Keratinocyte (primary cell): Measurements from ENCODE around the gene SMDT1. TPM values are rescaled to one million over a fixed set of nuclear protein-coding genes. Genes with fewer than 3 reads are reported as not detected.
"Not testable (repeated sequence)": the region's sequence is repeated elsewhere in the genome, so short reads cannot be mapped to it uniquely, and the experiment has no call there.

ENCODE experiments used
- DNase-seq: peaks from one replicate; pipeline ENCODE4 v3.0.0-alpha.2; 2011; ENCODE audit warnings: low read depth, missing footprints, low spot score
- FAIRE-seq: peaks from 2 replicates; lab custom pipeline; 2011; peaks lifted over from hg19 to GRCh38; lab: Jason Lieb, UNC
- H2AFZ ChIP-seq: 2 replicates; pipeline ENCODE4 v1.6.0; 2012; ENCODE audit warnings: low read length, control low read depth, inconsistent platforms; ENCODE audit not compliant: control insufficient read depth
- H3K27ac ChIP-seq: 2 replicates; pipeline ENCODE4 v1.5.1; 2011; ENCODE audit warnings: low read length; ENCODE audit not compliant: control insufficient read depth, insufficient read depth
- H3K27me3 ChIP-seq: 3 replicates; pipeline ENCODE4 v1.6.0; 2011; ENCODE audit warnings: low read length; ENCODE audit not compliant: control insufficient read depth, insufficient read depth; ENCODE audit errors: extremely low read depth
- H3K36me3 ChIP-seq, 2 experiments: 2 replicates in 1 of 2; 3 replicates in 1 of 2; pipeline ENCODE4 v1.5.1; 2011; ENCODE audit warnings: low read length in 2 of 2, mild to moderate bottlenecking in 1 of 2; ENCODE audit not compliant: control insufficient read depth in 2 of 2, insufficient read depth in 2 of 2; ENCODE audit errors: extremely low read depth in 1 of 2
- H3K4me1 ChIP-seq: 3 replicates; pipeline ENCODE4 v1.5.1; 2011; ENCODE audit warnings: low read length; ENCODE audit not compliant: control insufficient read depth, insufficient read depth; ENCODE audit errors: extremely low read depth
- H3K4me2 ChIP-seq: 3 replicates; pipeline ENCODE4 v1.6.0; 2011; ENCODE audit warnings: low read depth, low read length; ENCODE audit not compliant: control insufficient read depth, insufficient read depth; ENCODE audit errors: extremely low read depth
- H3K4me3 ChIP-seq, 3 experiments: fragments of 200-600 bp in 1 of 3; sonication (generic) in 1 of 3; 2 replicates in 2 of 3; 3 replicates in 1 of 3; pipeline ENCODE4 v1.5.1; 2011 to 2016; ENCODE audit warnings: low read length in 3 of 3, mild to moderate bottlenecking in 3 of 3, control low read depth in 2 of 3, inconsistent platforms in 1 of 3, low read depth in 1 of 3, mixed read lengths in 1 of 3, mixed run types in 1 of 3, moderate library complexity in 1 of 3; ENCODE audit not compliant: control insufficient read depth in 2 of 3, insufficient read depth in 2 of 3; ENCODE audit errors: extremely low read depth in 1 of 3
- H3K79me2 ChIP-seq: 2 replicates; pipeline ENCODE4 v1.6.0; 2012; ENCODE audit warnings: low read length; ENCODE audit not compliant: control insufficient read depth, insufficient read depth
- H3K9ac ChIP-seq: 3 replicates; pipeline ENCODE4 v1.6.0; 2011; ENCODE audit warnings: low read length; ENCODE audit not compliant: control insufficient read depth, insufficient read depth; ENCODE audit errors: extremely low read depth
- H3K9me1 ChIP-seq: 3 replicates; pipeline ENCODE4 v1.6.0; 2011; ENCODE audit warnings: low read length; ENCODE audit not compliant: control insufficient read depth, insufficient read depth; ENCODE audit errors: extremely low read depth
- H3K9me3 ChIP-seq: 2 replicates; pipeline ENCODE4 v1.5.1; 2012; ENCODE audit warnings: low read depth, low read length; ENCODE audit not compliant: control insufficient read depth
- H4K20me1 ChIP-seq: 3 replicates; pipeline ENCODE4 v1.6.0; 2011; ENCODE audit warnings: low read length; ENCODE audit not compliant: control insufficient read depth, insufficient read depth; ENCODE audit errors: extremely low read depth
- CTCF ChIP-seq, 3 experiments: IDR thresholded peaks in 1 of 3; conservative IDR thresholded peaks in 1 of 3; optimal IDR thresholded peaks in 1 of 3; 2 replicates in 2 of 3; 3 replicates in 1 of 3; pipeline versions ENCODE3 to v1.5.1; 2011; ENCODE audit warnings: low read length in 3 of 3, mild to moderate bottlenecking in 3 of 3, moderate library complexity in 2 of 3, control low read depth in 1 of 3, inconsistent platforms in 1 of 3; ENCODE audit not compliant: insufficient read depth in 2 of 3; ENCODE audit errors: extremely low read depth in 1 of 3
- EZH2 ChIP-seq: IDR thresholded peaks from one replicate; pipeline ENCODE4 v1.6.1; 2012; ENCODE audit warnings: inconsistent platforms, mild to moderate bottlenecking, low read length, moderate library complexity
- dilution Hi-C: fragments of 300-500 bp; cut with MboI; formaldehyde crosslinking; loops from one replicate; pipeline ENCODE4 v1.7.0; 2020; ENCODE audit warnings: low sequenced_read_pairs; ENCODE audit not compliant: extremely low pct_ligation_motif_present
- polyA plus RNA-seq, 5 experiments: library from polyadenylated mRNA; depleted of rRNA in 3 of 5; stranded (reverse) in 3 of 5; stranded (forward) in 1 of 5; unstranded in 1 of 5; fragments of >200 nt; gene quantifications; 1 replicate in 1 of 5; 2 replicates in 3 of 5; 3 replicates in 1 of 5; pipeline versions ENCODE4 v1.2.1 to v1.2.3, GENCODE V29; 2011 to 2012; ENCODE audit warnings: missing spikeins in 2 of 5, low read depth in 1 of 5, low replicate concordance in 1 of 5

The SMDT1 gene
- polyA plus RNA-seq, 1 donor (not counting 4 experiments of a cell fraction or from before 2014, with no cell fraction given), result 21.6 TPM

GRCh38 chr22:42114721-42115120, 35.2 kb downstream of the SMDT1 start:
- no peaks in the 10 kb centered on the region for H3K4me1 ChIP-seq
- peak; percentile 15 to 26 (median 19) for TF ChIP-seq CTCF (optimal IDR thresholded peaks at IDR 0.05 in 1 of 3, IDR thresholded peaks at IDR 0.05 in 1 of 3, conservative IDR thresholded peaks at IDR 0.05 in 1 of 3; ENCODE audit: extremely low read depth in 1 of 3, insufficient read depth in 2 of 3, low read length in 3 of 3)
- no peak for TF ChIP-seq EZH2
- peaks cover 11% of the 10 kb centered on the region for H3K9me3 ChIP-seq
- FAIRE-seq (no peak), DNase-seq (no peak)
- no peaks in the 10 kb centered on the region for H3K9me1 ChIP-seq
- no peaks in the 10 kb centered on the region for H3K79me2 ChIP-seq
- H3K27ac ChIP-seq, result no peak overlapping the region
- no peaks in the 10 kb centered on the region for H4K20me1 ChIP-seq
- H3K4me3 ChIP-seq, result no peak overlapping the region
- no peak overlapping the region for H3K4me2 ChIP-seq
- no peak overlapping the region for H2AFZ ChIP-seq
- no peak overlapping the region for H3K9ac ChIP-seq
- dilution Hi-C loops, result no loop called here
- H3K27me3 ChIP-seq, result no peaks in the 10 kb centered on the region
- H3K36me3 ChIP-seq, result no peaks in the 10 kb centered on the region

- DNase-seq, H3K27me3 ChIP-seq, FAIRE-seq, H3K4me1 ChIP-seq, H3K9ac ChIP-seq, dilution Hi-C loops, H3K9me1 ChIP-seq, H3K79me2 ChIP-seq, H4K20me1 ChIP-seq, H3K36me3 ChIP-seq, H3K27ac ChIP-seq, H3K4me2 ChIP-seq, H2AFZ ChIP-seq, H3K4me3 ChIP-seq: not testable (repeated sequence)
- peaks cover 11% of the 10 kb centered on the region for H3K9me3 ChIP-seq
These were observed 35.9 kb downstream of the SMDT1 start for GRCh38 chr22:42115420-42115830.

GRCh38 chr22:42116848-42117424, 37.4 kb downstream of the SMDT1 start:
- Histone ChIP-seq H3K9me3 (peaks cover 11% of the 10 kb centered on the region), H3K4me1 (no peaks in the 10 kb centered on the region), H3K27me3 (no peaks in the 10 kb centered on the region), H3K4me2 (no peak overlapping the region), H3K36me3 (no peaks in the 10 kb centered on the region), H2AFZ (no peak overlapping the region), H3K27ac (no peak overlapping the region), H3K9me1 (no peaks in the 10 kb centered on the region), H3K4me3 (no peak overlapping the region), H3K9ac (no peak overlapping the region), H4K20me1 (no peaks in the 10 kb centered on the region), H3K79me2 (no peaks in the 10 kb centered on the region)
- no peak for TF ChIP-seq CTCF (optimal IDR thresholded peaks at IDR 0.05 in 1 of 3, IDR thresholded peaks at IDR 0.05 in 1 of 3, conservative IDR thresholded peaks at IDR 0.05 in 1 of 3; ENCODE audit: extremely low read depth in 1 of 3, insufficient read depth in 2 of 3, low read length in 3 of 3)
- TF ChIP-seq EZH2, result no peak
- FAIRE-seq, result peak; percentile 46
- no peak for DNase-seq
- dilution Hi-C loops, result no loop called here
